MCF 10A (cell line): ENCODE data around the gene TNP2. TPM values are rescaled to one million over a fixed set of nuclear protein-coding genes. Genes with fewer than 3 reads are reported as not detected.

Experiments used
- BruUV-seq: library from RNA; stranded (reverse); fragments of 400-500 nt; replicated peaks from 2 replicates; lab custom pipeline; 2021; lab: Mats Ljungman, UMichigan
- CTCF ChIA-PET: fragments of 300-600 bp; sonication (Branson Sonifier 250); formaldehyde crosslinking; extraction: SDS; loops from one replicate; lab custom pipeline; 2021; ENCODE audit warnings: antibody characterized with exemption, inconsistent platforms; lab: Yijun Ruan, JAX
- POLR2A ChIA-PET: fragments of 300-600, 350-650 bp; sonication (Branson Sonifier 250); formaldehyde crosslinking; extraction: SDS; loops from one replicate; lab custom pipeline; 2020; ENCODE audit warnings: antibody characterized with exemption, inconsistent platforms; lab: Yijun Ruan, JAX
- DNase-seq: peaks from one replicate; pipeline ENCODE4 v3.0.0-alpha.2; 2018; ENCODE audit not compliant: unreplicated experiment
- H3K27ac Mint-ChIP-seq: one replicate; pipeline ENCODE4 v1.8.0; 2022; ENCODE audit warnings: mild to moderate bottlenecking, low read depth, mixed read lengths; ENCODE audit not compliant: unreplicated experiment
- H3K27me3 Mint-ChIP-seq: one replicate; pipeline ENCODE4 v1.8.0; 2022; ENCODE audit warnings: mixed read lengths; ENCODE audit not compliant: insufficient read depth, unreplicated experiment
- H3K36me3 Mint-ChIP-seq: one replicate; pipeline ENCODE4 v1.8.0; 2022; ENCODE audit warnings: mild to moderate bottlenecking, moderate library complexity, mixed read lengths; ENCODE audit not compliant: insufficient read depth, unreplicated experiment
- H3K4me1 Mint-ChIP-seq: one replicate; pipeline ENCODE4 v1.8.0; 2022; ENCODE audit warnings: mixed read lengths; ENCODE audit not compliant: insufficient read depth, unreplicated experiment
- H3K4me3 Mint-ChIP-seq: one replicate; pipeline ENCODE4 v1.8.0; 2022; ENCODE audit warnings: mild to moderate bottlenecking, moderate library complexity, mixed read lengths; ENCODE audit not compliant: unreplicated experiment
- H3K9me3 Mint-ChIP-seq: one replicate; pipeline ENCODE4 v1.8.0; 2022; ENCODE audit warnings: mixed read lengths; ENCODE audit not compliant: unreplicated experiment
- intact Hi-C: fragments of 100-400 bp; cut with micrococcal nuclease; formaldehyde crosslinking; loops from 2 replicates; pipeline ENCODE4 v1.14.1; 2022
- total RNA-seq: library from RNA; stranded (reverse); gene quantifications from 2 replicates; pipeline ENCODE4 v1.2.3, GENCODE V29; 2022
- TF ChIP-seq, protein P1 (sequence below): fragments of 200-600 bp; IDR thresholded peaks from one replicate; pipeline ENCODE4 v1.8.0; 2022; ENCODE audit warnings: antibody characterized with exemption, mild to moderate bottlenecking; ENCODE audit not compliant: unreplicated experiment

TNP2 gene
- total RNA-seq, 1 experiment from 2014 or later, result not detected

GRCh38 chr16:11229432-11229831 lies 39.7 kb downstream of the TNP2 start:
- POLR2A ChIA-PET, result interaction anchor here (0.6 kb wide), 1 partner anchor 354 kb away, joined by 3 read pairs; no protein-coding TSS in a partner anchor
- BruUV-seq, result no TSS peak
- CTCF ChIA-PET, result interaction anchor here (0.6 to 0.9 kb wide), 3 partner anchors 9 to 258 kb away, joined by 3 read pairs; no protein-coding TSS in a partner anchor
- intact Hi-C loops, result no loop called here
- H3K27ac Mint-ChIP-seq, result no peak overlapping the region
- TF ChIP-seq, protein P1, sequence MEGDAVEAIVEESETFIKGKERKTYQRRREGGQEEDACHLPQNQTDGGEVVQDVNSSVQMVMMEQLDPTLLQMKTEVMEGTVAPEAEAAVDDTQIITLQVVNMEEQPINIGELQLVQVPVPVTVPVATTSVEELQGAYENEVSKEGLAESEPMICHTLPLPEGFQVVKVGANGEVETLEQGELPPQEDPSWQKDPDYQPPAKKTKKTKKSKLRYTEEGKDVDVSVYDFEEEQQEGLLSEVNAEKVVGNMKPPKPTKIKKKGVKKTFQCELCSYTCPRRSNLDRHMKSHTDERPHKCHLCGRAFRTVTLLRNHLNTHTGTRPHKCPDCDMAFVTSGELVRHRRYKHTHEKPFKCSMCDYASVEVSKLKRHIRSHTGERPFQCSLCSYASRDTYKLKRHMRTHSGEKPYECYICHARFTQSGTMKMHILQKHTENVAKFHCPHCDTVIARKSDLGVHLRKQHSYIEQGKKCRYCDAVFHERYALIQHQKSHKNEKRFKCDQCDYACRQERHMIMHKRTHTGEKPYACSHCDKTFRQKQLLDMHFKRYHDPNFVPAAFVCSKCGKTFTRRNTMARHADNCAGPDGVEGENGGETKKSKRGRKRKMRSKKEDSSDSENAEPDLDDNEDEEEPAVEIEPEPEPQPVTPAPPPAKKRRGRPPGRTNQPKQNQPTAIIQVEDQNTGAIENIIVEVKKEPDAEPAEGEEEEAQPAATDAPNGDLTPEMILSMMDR, result no peak
- H3K9me3 Mint-ChIP-seq, result no peaks in the 10 kb centered on the region
- peaks cover 9% of the 10 kb centered on the region for H3K27me3 Mint-ChIP-seq
- H3K36me3 Mint-ChIP-seq, result peaks cover 4% of the 10 kb centered on the region
- H3K4me1 Mint-ChIP-seq, result peaks cover 9% of the 10 kb centered on the region
- no peak for DNase-seq
- H3K4me3 Mint-ChIP-seq, result no peak overlapping the region

DNA sequence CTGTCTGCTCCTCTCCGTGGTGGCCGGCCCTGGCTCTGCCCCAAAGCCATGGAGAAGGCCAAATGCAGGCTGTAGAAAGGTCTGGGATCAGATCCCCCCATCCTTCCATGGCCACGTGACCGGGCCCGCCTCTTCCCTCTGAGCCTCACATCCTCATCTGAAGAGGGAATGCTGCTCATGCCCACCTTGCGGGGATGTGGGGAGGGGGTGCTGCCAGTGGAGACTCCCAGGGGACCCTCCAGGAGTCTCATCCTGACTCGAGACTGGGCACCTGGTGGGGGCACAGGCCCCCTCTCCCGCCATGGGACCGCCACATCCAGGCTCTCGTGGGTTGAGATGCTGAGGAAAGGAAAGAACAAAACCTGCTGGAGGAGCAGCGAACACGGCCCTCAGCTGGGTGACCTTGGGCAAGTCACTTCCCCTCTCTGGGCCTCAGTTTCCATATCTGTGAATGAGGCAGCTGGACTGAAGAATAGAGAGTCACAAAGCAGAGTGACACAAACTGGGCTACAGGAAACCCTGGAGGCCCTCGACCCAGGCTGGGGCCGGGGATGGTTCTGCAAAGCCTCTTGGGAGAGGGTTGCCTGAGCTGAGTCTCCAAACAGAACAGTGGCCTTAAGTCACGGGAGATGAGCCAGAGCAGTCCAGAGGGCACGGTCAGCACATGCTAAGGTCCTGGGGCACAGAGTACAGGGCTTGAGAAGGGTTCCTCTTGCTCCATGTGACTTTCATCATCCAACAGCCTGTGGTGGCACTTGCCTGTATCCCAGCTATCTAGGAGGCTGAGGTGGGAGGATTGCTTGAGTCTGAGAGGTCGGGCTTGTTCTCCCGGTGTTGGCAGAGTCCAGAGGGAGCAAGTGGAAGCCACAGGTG lies 43.2 kb downstream of the TNP2 start:
- no peaks in the 10 kb centered on the region for H3K9me3 Mint-ChIP-seq
- H3K27ac Mint-ChIP-seq, result no peak overlapping the region
- no peak for DNase-seq
- no peak overlapping the region for H3K4me3 Mint-ChIP-seq
- ChIA-PET POLR2A (no interaction called here), CTCF (interaction anchor here (0.6 to 1.0 kb wide), 2 partner anchors 10 to 16 kb away, joined by 3 to 4 read pairs; no protein-coding TSS in a partner anchor)
- intact Hi-C loops, result no loop called here
- BruUV-seq, result no TSS peak
- H3K36me3 Mint-ChIP-seq, result peaks cover 4% of the 10 kb centered on the region
- TF ChIP-seq, protein P1, result no peak
- H3K27me3 Mint-ChIP-seq, result peaks cover 9% of the 10 kb centered on the region
- peaks cover 9% of the 10 kb centered on the region for H3K4me1 Mint-ChIP-seq

DNA sequence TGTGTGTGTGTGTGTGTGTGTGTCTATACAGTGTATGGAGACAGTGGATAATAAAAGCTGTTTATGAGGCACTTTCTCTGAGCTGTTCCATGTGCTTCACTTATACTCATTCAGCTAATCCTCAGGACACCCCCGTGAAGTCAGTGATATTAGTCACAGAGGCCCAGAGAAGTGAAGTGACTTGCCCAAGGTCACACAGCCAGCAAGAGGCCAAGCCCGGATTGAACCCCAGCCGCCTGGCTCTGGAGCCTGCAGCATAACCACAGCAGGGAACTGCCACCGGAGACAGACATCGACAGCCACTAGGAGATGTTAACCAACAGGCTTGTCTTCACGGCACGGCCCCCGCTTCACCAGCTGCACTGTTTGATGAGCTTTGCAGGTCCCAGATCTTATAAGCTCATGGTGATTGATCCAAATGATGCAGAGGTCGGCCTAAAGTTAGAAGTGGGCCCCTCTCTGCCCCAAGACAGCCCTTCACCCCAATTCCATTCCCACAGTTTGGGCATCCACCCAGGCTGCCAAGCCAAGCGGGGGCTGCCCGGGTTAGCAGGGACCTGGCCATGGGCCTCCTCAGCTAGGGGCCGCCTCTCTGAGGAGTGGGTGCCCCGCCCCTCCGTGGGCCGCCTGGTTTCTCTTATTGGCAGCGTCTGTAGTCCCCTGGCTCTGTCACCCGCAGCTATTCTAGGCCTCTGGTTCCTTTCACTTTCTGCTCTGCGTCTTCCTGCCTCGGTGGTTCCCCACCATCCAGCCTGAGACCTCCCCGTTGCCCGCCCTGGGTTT lies 44.0 kb downstream of the TNP2 start:
- no peak overlapping the region for H3K4me3 Mint-ChIP-seq
- no peak for DNase-seq
- BruUV-seq, result no TSS peak

More for the DNA sequence above, 44.0 kb downstream of the TNP2 start:
- CTCF ChIA-PET, result interaction anchor here (0.6 to 1.0 kb wide), 2 partner anchors 15 to 17 kb away, joined by 3 to 4 read pairs; no protein-coding TSS in a partner anchor
- peaks cover 9% of the 10 kb centered on the region for H3K27me3 Mint-ChIP-seq
- peaks cover 8% of the 10 kb centered on the region for H3K4me1 Mint-ChIP-seq
- no peak overlapping the region for H3K27ac Mint-ChIP-seq
- POLR2A ChIA-PET, result interaction anchor here (0.6 kb wide), 2 partner anchors 17 to 20 kb away, joined by 3 read pairs; no protein-coding TSS in a partner anchor
- H3K9me3 Mint-ChIP-seq, result no peaks in the 10 kb centered on the region
- intact Hi-C loops, result no loop called here
- TF ChIP-seq, protein P1, result no peak
- H3K36me3 Mint-ChIP-seq, result peaks cover 4% of the 10 kb centered on the region
